HepG2 (cell line): ENCODE measurements around the gene CBX5. TPM values are rescaled to one million over a fixed set of nuclear protein-coding genes. Genes with fewer than 3 reads are reported as not detected.
A peak's percentile ranks its signal among the peaks of the same experiment; 100 is the strongest.

Experiments used
- ATM ChIP-seq: fragments of 450-650 bp; IDR thresholded peaks from 2 replicates; pipeline ENCODE4 v1.7.1; 2017; ENCODE audit warnings: mild to moderate bottlenecking, borderline replicate concordance
- CSRNP2 ChIP-seq: sonication (generic); formaldehyde crosslinking; conservative IDR thresholded peaks from 2 replicates; pipeline ENCODE4 v1.8.0; 2022; ENCODE audit warnings: low read depth, missing genetic modification reagents
- HOMEZ ChIP-seq: IDR thresholded peaks from 2 replicates; pipeline ENCODE4 v1.6.1; 2016; ENCODE audit warnings: low read depth
- JUND ChIP-seq: sonication (generic); formaldehyde crosslinking; IDR thresholded peaks from 2 replicates; pipeline ENCODE4 v1.8.0; 2022; ENCODE audit warnings: mild to moderate bottlenecking, missing genetic modification reagents
- PATZ1 ChIP-seq: sonication (generic); formaldehyde crosslinking; IDR thresholded peaks from 2 replicates; pipeline ENCODE4 v1.4.0; 2020; ENCODE audit warnings: missing genetic modification reagents
- SOX6 ChIP-seq, 2 experiments: fragments of 450-650 bp in 1 of 2; sonication (generic) in 1 of 2; formaldehyde crosslinking in 1 of 2; IDR thresholded peaks; 2 replicates each; pipeline versions ENCODE4 v1.4.0 to v1.6.1; 2017 to 2020; ENCODE audit warnings: antibody characterized with exemption in 1 of 2, mild to moderate bottlenecking in 1 of 2, missing genetic modification reagents in 1 of 2
- TBX2 ChIP-seq: sonication (generic); formaldehyde crosslinking; IDR thresholded peaks from 2 replicates; pipeline ENCODE4 v1.5.0; 2020; ENCODE audit warnings: missing genetic modification reagents, mild to moderate bottlenecking, borderline replicate concordance
- YEATS2 ChIP-seq: sonication (generic); formaldehyde crosslinking; IDR thresholded peaks from 2 replicates; pipeline ENCODE4 v1.4.0; 2020; ENCODE audit warnings: missing genetic modification reagents, borderline replicate concordance
- ZFX ChIP-seq: sonication (generic); formaldehyde crosslinking; IDR thresholded peaks from 2 replicates; pipeline ENCODE4 v1.4.0; 2020; ENCODE audit warnings: mild to moderate bottlenecking, low read depth, missing genetic modification reagents, moderate library complexity
- ZNF318 ChIP-seq: sonication (generic); formaldehyde crosslinking; IDR thresholded peaks from 2 replicates; pipeline ENCODE4 v1.4.0; 2020; ENCODE audit warnings: mild to moderate bottlenecking, missing genetic modification reagents
- ZNF350 ChIP-seq: sonication (generic); formaldehyde crosslinking; IDR thresholded peaks from 2 replicates; pipeline ENCODE4 v1.4.0; 2020; ENCODE audit warnings: mild to moderate bottlenecking, low read depth, missing genetic modification reagents, borderline replicate concordance
- ZNF543 ChIP-seq: sonication (generic); formaldehyde crosslinking; IDR thresholded peaks from 2 replicates; pipeline ENCODE4 v1.4.0; 2020; ENCODE audit warnings: mild to moderate bottlenecking, missing genetic modification reagents
- ZNF781 ChIP-seq: sonication (generic); formaldehyde crosslinking; IDR thresholded peaks from 2 replicates; pipeline ENCODE4 v1.5.1; 2020; ENCODE audit warnings: borderline replicate concordance, mild to moderate bottlenecking, missing genetic modification reagents; ENCODE audit errors: not compliant biosample characterization
- ZNF878 ChIP-seq: sonication (generic); formaldehyde crosslinking; IDR thresholded peaks from 2 replicates; pipeline ENCODE4 v1.8.1; 2023; ENCODE audit warnings: mild to moderate bottlenecking, missing genetic modification reagents, moderate library complexity
- polyA plus RNA-seq, 8 experiments: library from polyadenylated mRNA; depleted of rRNA in 3 of 8; stranded (reverse) in 7 of 8; unstranded in 1 of 8; fragments of >200 nt; fragmentation: Illumina TruSeq in 4 of 8; extraction: Trizol in 4 of 8; gene quantifications; 2 replicates each; pipeline versions ENCODE4 v1.2.1 to v1.2.3, GENCODE V29; 2011 to 2016; ENCODE audit warnings: low read depth in 4 of 8, missing spikeins in 1 of 8, mixed read lengths in 1 of 8; ENCODE audit not compliant: insufficient read depth in 1 of 8
- total RNA-seq, 5 experiments: library from RNA; depleted of rRNA; stranded (reverse); fragments of >200 nt; fragmentation: Illumina TruSeq; extraction: Trizol; gene quantifications; 2 replicates each; pipeline ENCODE4 v1.2.3, GENCODE V29; 2016; ENCODE audit warnings: low read depth in 1 of 5

CBX5 gene
- total and polyA plus RNA-seq, 2 of the 13 experiments (the other 11 are each of a cell fraction or from before 2014, with no cell fraction given), result 16.0 to 22.2 TPM

- TF ChIP-seq PATZ1 (CRISPR knock-in tag), result peak; percentile 37
- TF ChIP-seq ATM, result no peak
- TF ChIP-seq ZNF543 (CRISPR knock-in tag), result no peak
- peak; percentile 98 for TF ChIP-seq ZFX (CRISPR knock-in tag)
- peak; percentile 32; the same call in 1 of the 2 replicates for TF ChIP-seq ZNF318 (CRISPR knock-in tag)
- no peak; the same call in 1 of the 2 replicates for TF ChIP-seq ZNF878 (CRISPR knock-in tag)
- TF ChIP-seq CSRNP2 (CRISPR knock-in tag), result no peak
- TF ChIP-seq ZNF350 (CRISPR knock-in tag), result peak; percentile 81; the same call in 1 of the 2 replicates
- TF ChIP-seq ZNF781 (CRISPR knock-in tag), result no peak
- peak; percentile 85 for TF ChIP-seq TBX2 (CRISPR knock-in tag)
- TF ChIP-seq YEATS2 (CRISPR knock-in tag), result peak; percentile 76
- TF ChIP-seq JUND (CRISPR knock-in tag), result no peak
- TF ChIP-seq SOX6 (IDR thresholded peaks at IDR 0.05), result no peak
- peak; percentile 12; the same call in 1 of the 2 replicates for TF ChIP-seq SOX6 (CRISPR knock-in tag; IDR thresholded peaks at IDR 0.05)
- no peak; the same call in 1 of the 2 replicates for TF ChIP-seq HOMEZ (CRISPR knock-in tag)
These were observed 742 bp upstream of the CBX5 start, which contains the start of gene HNRNPA1 (continued) for GRCh38 chr12:54280468-54281260.
